CD1c-positive myeloid dendritic cell (primary cell): ENCODE data around the gene KIAA1671.

Experiments used
- DNase-seq: peaks from one replicate; pipeline ENCODE4 v3.0.0-alpha.2; 2016; ENCODE audit errors: extremely low spot score

KIAA1671 gene

DNA sequence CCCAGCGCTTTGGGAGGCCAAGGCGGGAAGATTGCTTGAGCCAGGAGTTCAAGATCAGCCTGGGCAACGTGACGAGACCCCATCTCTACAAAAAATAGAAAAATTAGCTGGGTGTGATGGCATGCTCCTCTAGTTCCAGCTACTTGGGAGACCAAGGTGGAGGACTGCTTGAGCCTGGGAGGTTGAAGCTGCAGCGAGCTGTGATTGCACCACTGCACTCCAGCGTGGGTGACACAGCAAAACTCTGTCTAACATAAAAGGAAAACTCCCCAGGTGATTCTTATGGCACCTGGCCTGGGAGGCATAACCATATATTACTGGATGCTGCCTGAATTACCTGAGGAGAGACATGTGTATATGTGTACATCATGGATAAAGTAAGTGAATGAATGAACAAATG lies 29.1 kb downstream of the KIAA1671 start:
- DNase-seq = no peak

DNA sequence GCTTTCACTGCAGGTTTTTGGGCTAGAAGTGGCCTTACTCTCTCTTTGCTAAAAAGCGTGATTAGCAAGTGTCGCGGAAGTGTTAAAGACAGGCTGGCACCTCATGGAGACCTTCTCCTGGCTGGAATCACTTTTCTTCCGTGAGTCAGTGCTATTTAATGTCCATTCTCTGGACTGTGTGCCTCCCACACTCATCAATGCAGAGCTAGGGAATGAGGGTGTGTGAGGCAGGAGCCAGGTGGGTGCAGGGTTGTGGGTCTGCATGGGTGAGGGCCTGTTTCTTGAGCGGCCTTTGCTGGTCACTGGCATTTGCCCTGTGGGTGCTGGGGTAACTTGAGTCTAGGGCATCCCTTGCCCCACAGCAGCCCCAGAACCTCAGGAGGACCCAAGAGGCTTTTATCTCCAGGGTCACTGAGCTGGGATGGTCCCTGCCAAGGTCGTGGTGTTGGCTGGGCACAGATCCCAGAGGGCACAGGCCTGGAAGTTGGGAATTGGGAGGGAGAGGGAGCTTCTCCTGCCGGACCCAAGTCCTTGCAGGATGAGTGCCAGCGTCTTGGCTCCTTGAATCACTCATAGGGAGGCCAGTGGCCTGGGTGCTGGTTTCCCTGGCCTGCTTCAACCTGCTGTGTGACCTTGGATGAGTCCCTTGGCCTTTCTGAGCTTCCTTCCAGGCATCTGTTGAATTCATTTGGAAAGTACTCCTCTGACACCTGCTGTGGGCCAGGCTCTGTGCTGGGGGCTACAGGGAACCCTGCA lies 30.0 kb downstream of the KIAA1671 start:
- no peak for DNase-seq

DNA sequence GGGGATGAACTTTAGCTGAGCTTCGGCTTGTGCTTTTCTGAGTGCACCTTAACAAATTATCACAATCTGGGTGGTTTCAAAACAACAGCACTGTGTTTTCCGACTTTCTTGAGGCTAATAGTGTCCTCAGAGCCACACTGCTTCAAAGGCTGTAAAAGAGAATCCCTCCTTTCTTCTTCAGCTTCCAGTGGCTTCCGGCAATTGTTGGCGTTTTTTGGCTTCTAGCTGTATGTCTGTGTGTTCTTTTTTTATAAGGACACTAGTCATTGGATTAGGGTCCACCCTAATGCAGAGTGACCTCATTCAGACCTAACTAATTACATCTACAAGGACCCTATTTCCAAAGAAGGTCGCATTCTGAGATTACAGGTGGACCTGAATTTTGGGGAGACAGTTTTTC lies 30.6 kb downstream of the KIAA1671 start:
- DNase-seq = no peak

DNA sequence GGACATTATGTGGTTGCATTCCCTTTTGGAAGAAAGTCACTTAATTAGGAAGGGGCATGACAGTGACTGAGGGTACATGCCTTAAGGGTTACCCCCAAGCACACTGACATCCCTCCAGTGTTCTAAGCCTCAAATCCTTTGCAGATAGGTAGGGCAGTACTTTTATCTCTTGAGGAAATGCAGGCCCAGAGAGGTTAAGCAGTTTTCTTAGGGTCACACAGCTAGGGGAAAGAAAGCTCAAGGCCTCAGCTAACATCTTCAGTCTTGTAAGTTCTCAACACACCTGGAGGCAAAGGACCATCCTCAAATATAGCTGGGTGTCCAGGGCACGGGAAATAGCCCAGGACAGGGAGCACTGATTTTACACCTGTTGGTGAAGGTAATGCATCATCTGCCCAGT lies 31.6 kb downstream of the KIAA1671 start:
- DNase-seq = no peak

DNA sequence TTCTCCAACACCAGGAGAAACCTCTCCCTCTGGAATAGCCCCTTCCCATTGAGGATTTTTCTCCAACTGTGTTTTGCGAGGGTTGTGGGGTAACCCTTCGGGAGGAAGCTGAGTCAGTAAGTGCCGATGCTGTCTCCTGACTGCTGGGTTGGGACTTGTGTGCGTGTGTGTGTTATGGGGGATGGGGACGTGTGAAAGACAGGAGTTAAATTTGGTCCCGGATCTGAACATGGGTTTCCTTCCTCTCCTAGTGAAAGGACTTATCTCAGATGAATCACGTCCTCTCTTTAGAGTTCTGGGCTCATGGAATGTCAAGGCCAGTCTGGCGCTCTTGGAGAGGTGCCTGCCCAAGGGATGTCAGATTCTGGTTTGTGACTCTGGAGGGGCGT lies 33.3 kb downstream of the KIAA1671 start:
- DNase-seq = no peak

DNA sequence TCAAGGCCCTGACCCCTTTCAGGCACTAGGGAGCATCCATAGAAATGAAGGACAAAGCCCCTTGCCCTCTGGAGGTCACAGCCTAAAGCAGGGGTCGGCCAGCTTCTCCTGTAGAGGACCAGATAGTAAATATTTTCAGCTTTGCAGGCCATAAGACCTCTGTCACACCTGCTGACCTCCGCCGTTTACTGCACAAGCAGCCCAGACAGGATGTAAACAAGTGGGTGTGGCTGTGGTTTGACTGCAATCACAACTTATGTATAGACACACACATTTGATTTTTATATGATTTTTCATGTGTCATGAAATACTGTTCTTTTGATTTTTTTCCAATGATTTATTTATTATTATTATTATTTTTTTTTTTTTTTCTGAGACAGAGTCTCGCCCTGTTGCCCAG lies 34.3 kb downstream of the KIAA1671 start:
- DNase-seq = no peak

DNA sequence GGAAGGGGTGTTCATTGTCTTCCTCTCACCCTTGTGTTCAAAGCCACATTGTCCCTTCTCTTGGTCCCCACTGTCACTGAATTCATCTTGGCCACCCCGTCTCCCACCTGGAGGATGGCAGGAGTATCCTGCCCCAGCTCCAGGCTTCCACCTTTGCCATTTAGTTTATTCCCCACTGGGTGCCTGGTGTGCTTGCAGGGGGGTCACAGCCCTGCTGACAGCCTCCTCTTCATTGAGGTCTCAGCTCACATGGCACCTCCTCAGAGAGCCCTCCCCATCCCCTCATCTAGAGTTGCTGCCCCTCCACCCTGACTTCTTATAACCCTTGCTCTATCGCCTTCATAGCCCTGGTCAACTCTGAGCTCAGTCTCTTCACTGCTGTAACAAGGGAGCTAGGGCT lies 36.6 kb downstream of the KIAA1671 start:
- no peak for DNase-seq

DNA sequence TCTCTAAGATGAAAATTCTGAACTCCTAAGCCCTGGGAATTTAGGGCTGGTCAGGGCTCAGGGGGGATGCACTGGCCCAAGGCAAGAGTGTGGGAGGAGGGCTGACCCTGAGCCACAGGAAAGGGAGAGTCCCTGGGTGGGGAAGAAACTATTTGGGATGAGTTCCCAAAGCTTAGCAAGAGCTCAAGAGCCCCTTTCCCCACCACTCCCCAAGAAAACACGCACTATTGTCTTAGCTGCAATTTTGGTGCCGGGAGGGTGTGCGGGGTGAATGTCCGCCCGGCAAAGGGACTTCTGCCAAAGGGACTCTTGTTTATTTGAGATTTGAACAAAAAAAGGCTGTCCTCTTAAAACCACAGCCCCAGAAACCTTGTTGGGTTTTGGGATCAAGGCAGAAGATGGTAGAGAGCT lies 37.0 kb downstream of the KIAA1671 start:
- DNase-seq = no peak

DNA sequence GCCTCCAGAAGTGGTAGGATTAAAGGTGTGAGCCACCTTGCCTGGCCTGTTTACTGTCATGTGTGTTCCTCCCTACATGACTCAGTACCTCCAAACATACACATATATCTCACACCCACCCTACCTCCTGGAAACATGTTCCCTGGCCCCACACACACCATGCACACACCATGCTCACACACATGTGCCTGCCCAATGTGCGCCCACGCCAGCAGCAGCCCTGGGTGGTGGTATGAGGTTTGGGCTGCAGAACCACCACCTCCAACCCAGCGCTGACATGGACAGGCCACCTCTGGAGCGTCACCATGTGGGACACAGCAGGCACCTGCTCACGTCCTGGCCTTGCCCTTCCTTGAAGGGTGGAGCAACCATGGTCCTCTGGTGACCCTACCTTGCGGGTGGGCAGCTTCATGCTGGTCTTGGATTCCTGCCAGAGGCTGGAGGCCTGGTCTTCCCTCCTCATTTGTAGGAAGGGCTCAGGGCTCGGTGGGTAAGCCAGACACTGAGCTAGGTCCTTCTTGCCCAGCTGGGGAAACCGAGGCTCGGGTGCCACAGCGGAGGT lies 37.9 kb downstream of the KIAA1671 start:
- no peak for DNase-seq

DNA sequence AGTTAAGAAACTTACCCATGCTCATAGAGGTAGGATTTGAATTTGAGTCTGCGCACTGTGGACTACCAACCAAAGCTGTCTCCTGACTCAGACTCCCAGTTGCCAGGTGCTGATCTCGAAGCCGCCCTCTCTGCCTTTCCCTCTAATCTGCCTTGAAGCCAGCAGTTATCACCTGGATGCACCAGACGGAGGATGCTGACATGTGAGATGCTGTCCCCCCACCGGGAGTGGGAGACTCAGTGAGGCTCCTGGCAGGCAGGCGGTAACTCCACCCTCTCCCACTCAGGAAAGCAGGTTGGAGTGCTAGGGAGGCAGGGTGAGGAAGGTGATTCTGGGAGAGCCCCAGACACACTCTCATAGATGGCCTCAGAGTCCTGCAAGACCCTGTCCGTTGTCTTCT lies 40.4 kb downstream of the KIAA1671 start:
- DNase-seq = no peak

DNA sequence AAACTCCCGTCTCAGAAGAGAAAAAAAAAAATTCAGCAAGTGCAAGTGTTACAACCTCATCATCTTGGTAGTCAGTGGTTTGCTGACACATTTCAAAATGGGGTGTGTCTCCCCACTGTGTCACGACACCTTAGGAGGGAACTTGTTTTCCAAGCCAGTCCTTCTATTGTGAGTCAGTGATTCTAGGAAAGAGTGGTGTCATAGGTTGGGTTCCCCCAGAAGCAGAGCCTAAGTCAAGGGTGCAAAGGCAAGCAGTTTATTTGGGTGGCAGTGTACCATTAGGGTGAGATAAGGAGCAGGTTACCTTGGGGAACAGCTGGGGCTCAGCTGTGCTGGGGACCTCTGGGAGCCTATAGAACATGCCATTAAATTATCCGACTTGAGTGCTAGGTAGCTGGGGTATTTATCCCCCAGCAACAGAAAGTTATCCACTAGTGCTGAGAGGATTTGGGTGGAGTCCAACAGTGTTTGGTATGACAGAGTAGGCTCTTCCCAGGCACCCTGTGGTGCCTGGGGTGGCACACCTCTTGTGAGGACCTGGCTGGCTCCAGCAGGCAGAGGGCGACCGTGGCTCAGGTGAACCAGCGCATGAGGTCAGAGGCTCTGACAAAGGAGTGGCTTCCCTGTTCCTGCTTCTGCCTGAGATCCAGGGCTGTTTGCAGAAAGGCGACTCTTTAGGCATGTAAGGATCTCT lies 41.7 kb downstream of the KIAA1671 start:
- DNase-seq = peak; percentile 10

DNA sequence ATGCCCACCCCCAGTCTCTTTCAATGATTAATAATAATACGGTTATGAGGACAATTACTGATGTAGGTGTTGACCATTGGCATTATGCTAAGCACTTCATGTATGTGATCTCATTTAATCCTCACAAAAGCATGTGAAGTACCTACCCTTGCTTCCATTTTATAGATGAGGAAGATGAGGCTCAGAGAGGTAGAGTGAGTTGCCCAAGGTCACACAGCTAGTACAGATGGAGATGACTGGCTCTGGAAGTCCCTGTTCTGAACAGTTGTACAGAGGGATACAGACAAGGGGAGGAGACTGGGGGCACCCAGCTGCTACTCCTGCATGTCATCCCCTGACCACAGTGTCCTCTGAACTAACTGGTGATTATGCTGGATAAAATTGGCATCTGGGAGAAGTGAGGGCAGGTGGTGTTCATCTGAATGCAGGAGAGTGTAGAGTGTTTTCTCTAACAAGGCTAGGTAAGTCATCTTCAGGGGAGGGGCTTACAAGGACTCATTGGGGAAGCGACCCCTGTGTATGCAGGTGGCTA lies 43.2 kb downstream of the KIAA1671 start:
- no peak for DNase-seq

DNA sequence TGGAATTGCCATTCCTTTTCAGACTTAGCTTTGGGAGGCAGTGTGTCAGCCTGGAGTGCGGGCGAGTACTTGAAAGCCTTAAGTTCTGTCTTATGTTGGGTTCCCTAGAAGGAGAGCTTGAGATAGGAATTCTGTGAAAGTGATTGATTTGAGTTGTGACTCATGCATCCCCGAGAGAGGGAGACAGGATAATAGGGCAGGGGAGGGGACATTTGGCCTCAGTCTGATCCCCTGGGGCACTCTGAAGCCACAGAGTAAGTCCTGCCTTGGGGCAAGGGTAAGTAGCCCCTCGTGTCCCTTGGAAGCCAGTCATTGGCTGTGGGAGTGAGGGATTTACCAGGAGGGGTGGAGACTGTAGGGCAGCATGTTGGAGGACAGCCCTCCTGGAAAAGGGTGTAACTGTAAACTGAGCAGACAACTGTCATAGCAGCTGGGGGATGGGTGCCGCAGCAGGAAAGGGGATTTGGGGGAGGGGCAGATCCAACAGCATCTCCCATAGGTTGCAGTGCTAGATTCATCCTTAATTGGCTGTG lies 44.0 kb downstream of the KIAA1671 start:
- DNase-seq = no peak

DNA sequence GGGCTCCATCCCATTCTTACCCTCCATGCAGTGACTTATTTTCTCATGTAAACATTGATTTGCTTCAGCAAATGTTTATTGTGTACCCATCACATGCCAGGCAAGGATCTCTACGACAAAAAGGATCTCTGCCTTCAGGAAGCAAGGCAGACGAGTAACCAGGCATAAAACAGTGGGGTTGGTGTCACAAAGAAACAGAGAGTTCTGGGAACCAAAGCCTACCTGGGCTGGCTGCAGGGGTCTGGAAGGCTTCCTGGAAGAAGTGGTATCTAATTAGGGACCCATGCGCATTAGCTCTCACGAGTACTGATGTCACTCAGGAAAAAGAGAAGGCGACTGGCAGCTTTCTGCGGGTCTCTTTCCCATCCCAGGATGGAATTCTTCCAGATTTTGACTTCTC lies 44.5 kb downstream of the KIAA1671 start:
- DNase-seq = no peak

DNA sequence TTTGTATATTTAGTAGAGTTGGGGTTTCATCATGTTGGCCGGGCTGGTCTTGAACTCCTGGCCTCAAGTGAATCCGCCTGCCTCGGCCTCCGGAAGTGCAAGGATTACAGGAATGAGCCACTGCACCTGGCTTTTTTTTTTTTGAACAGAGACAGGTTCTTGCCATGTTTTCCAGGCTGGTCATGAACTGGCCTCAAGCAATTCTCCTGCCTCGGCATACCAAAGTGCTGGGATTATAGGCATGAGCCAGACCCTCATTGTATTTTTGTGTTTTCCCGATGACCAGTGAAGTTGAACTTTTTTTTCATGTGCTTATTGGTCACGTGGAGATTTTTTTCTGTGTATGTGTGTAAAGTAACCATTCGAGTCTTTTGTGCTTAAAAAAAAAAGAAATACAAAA lies 48.2 kb downstream of the KIAA1671 start:
- no peak for DNase-seq

DNA sequence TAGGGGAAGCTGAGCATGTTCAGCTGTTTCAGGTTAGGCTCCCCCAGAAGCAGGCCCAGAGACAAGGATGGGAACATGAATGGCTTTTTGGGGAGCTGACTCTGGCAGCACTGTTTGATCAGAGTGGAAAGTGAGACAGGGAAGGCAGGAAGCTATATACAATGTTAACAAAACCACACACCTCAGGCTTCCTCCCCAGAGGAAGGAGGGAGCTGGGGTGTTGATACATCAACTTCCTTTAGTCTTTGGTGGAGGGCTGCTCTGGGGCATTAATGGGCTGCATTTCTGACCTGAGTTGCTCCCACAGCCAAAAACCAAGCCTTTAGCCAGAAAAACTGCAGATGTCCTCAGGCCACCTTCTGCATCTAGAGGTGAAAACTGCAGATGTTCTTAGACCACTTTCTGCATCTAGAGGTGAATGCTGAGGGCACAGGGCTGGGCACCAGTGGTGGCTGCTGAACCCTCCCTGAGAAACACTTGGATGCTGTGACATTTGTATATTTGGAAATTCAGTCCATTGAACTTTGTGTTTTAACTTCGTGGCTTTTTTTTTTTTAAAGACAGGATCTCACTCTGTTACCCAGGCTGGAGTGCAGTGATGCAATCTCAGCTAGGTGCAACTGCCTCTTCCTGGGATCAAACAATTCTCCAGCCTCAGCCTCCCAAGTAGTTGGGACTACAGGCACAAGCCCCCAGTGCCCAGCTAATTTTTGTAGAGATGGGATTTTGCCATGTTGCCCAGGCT lies 49.9 kb downstream of the KIAA1671 start:
- DNase-seq = no peak

DNA sequence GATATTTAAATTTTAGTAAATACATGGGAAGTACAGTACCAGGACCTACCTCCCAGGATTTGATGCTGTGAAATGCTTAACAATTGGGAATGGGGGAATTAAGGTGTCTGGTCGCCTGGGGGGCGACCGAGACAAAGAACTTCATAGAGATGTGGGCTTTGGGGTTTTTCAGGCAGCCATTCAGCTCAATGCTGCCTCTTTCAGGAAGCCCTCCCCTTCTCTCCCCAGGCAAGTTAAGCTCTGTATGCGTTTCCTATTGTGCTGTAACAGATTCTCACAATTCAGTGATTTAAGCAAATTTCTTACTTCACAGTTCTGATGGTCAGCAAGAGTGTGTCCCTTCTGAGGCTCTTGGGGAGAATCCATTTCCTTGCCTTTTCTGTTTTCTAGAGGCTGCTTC lies 53.8 kb downstream of the KIAA1671 start:
- DNase-seq = no peak

DNA sequence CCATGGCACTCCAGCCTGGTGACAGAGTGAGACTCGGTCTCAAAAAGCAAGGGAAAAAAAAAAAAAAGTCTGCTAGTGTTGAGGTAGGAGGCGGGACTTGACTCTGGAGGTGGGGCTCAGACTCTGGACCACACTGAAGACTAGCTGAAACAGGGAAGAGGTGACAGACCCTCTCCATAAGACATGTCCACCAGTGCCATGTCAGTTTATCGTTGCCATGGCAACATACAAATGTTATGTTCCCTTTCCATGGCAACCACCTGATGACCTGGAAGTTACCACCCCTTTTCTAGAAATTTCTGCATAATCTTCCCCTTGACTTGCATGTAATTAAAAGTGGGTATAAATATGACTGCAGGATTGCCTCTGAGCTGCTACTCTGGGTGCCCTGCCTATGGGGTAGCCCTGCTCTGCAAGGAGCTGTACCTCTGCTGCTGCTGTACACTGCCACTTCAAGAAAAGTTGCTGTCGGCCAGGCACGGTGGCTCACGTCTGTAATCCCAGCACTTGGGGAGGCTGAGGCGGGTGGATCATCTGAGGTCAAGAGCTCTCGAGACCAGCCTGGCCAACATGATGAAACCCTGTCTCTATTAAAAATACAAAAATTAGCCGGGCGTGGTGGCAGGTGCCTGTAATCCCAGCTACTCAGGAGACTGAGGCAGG lies 55.1 kb downstream of the KIAA1671 start:
- peak; percentile 18 for DNase-seq

DNA sequence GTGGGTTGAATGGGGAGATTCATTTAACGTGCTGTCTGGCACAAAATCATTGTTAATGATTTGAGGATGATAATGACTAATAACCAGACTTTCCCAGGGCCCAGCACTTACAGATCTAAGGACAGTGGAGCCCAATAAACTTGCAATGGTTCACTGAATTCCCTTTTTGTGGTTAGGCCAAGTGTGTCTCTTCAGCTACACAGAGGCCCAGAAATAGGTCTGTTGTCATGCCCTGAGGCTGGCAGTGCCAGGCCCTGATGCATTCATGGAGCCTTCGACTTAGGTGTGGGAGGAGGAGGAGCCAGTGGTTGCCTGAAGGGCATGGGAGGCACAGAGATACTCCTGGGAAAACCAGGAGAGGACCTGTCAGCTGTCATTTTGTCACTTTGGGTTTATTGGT lies 56.1 kb downstream of the KIAA1671 start:
- no peak for DNase-seq

DNA sequence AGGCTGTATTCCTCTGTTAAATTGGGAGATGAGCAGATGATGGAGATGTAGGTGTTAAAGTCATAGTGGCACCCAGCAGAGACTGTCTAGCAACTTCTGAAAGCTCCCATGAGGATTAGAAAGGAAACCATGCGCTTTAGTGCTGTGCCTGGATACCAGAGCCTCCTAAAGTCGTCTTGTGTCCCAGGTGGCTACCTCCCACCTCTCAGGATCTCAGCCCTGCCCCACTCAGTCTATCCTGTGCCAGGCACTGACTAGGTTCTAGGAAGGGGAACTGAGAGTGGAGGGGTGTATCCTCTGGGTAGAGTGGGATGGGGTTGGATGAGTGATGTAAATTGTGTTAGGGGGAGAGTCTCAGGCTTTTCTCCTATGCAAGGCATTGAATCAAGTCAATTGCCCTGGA lies 60.2 kb downstream of the KIAA1671 start:
- DNase-seq = peak; percentile 7

DNA sequence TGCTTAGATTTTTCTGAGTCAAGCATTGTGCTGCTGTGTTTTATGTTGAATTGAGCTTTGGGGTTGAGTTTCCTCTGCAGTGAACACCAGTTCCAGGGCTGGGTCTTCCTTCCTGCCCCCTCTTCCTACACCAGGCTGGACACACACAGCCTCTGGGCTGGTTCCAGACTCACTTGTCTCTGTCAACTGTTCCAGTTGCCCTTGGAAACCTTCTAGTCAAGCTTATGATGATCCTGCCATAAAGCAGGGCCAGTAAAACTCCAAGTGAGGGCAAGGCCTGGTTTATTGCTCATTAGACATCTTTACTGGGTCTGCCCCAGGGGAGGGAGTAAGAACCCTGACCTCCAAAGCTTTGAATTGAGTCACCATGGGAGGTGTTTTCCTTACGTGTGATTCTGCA lies 61.1 kb downstream of the KIAA1671 start:
- DNase-seq = no peak
